ENCODE data around the gene ARHGEF16. TPM values are rescaled to one million over a fixed set of nuclear protein-coding genes. Genes with fewer than 3 reads are reported as not detected.

ARHGEF16 gene
- total RNA-seq, 1 experiment from 2014 or later = not detected

- Histone ChIP-seq H3K27ac (ENCODE audit: low read length) (no peak overlapping the region), H3K4me2 (ENCODE audit: low read depth, low read length, poor library complexity, severe bottlenecking) (no peak overlapping the region), H3K36me3 (ENCODE audit: insufficient read depth, low read length) (no peaks in the 10 kb centered on the region), H3K9me2 (replicated peaks; ENCODE audit: insufficient read depth, low read length) (no peaks in the 10 kb centered on the region), H3K79me2 (ENCODE audit: low read length) (no peaks in the 10 kb centered on the region), H2AFZ (ENCODE audit: low read length) (no peak overlapping the region), H3K4me1 (ENCODE audit: low read length) (no peaks in the 10 kb centered on the region), H4K20me1 (ENCODE audit: insufficient read depth, low read depth, low read length) (no peaks in the 10 kb centered on the region), H3K4me3 (ENCODE audit: low read length) (no peak overlapping the region), H3K9ac (ENCODE audit: low read length) (no peak overlapping the region), H3K27me3 (ENCODE audit: low read length) (no peaks in the 10 kb centered on the region), H3K9me3 (ENCODE audit: low read length) (no peaks in the 10 kb centered on the region)
- no peak for DNase-seq
These were observed 10.2 kb downstream of the ARHGEF16 start for GRCh38 chr1:3464649-3465025.

GRCh38 chr1:3465091-3465934 is 10.8 kb downstream of the ARHGEF16 start:
- H3K4me3 ChIP-seq (ENCODE audit: low read length) = no peak overlapping the region

GRCh38 chr1:3465935-3466321 is 11.5 kb downstream of the ARHGEF16 start:
- Histone ChIP-seq H3K4me1 (ENCODE audit: low read length) (no peaks in the 10 kb centered on the region), H3K36me3 (ENCODE audit: insufficient read depth, low read length) (no peaks in the 10 kb centered on the region), H4K20me1 (ENCODE audit: insufficient read depth, low read depth, low read length) (no peaks in the 10 kb centered on the region), H3K9ac (ENCODE audit: low read length) (no peak overlapping the region), H3K4me2 (ENCODE audit: low read depth, low read length, poor library complexity, severe bottlenecking) (no peak overlapping the region), H3K9me2 (replicated peaks; ENCODE audit: insufficient read depth, low read length) (no peaks in the 10 kb centered on the region), H3K27ac (ENCODE audit: low read length) (no peak overlapping the region), H2AFZ (ENCODE audit: low read length) (no peak overlapping the region), H3K4me3 (ENCODE audit: low read length) (no peak overlapping the region), H3K79me2 (ENCODE audit: low read length) (no peaks in the 10 kb centered on the region), H3K9me3 (ENCODE audit: low read length) (no peaks in the 10 kb centered on the region), H3K27me3 (ENCODE audit: low read length) (no peaks in the 10 kb centered on the region)
- no peak for DNase-seq

More at GRCh38 chr1:3465091-3465934, 10.8 kb downstream of the ARHGEF16 start:
- Histone ChIP-seq H3K9me2 (replicated peaks; ENCODE audit: insufficient read depth, low read length) (no peaks in the 10 kb centered on the region), H3K36me3 (ENCODE audit: insufficient read depth, low read length) (no peaks in the 10 kb centered on the region), H3K79me2 (ENCODE audit: low read length) (no peaks in the 10 kb centered on the region), H3K9me3 (ENCODE audit: low read length) (no peaks in the 10 kb centered on the region), H3K27ac (ENCODE audit: low read length) (no peak overlapping the region), H4K20me1 (ENCODE audit: insufficient read depth, low read depth, low read length) (no peaks in the 10 kb centered on the region), H3K9ac (ENCODE audit: low read length) (no peak overlapping the region), H3K4me2 (ENCODE audit: low read depth, low read length, poor library complexity, severe bottlenecking) (no peak overlapping the region), H3K4me1 (ENCODE audit: low read length) (no peaks in the 10 kb centered on the region), H3K27me3 (ENCODE audit: low read length) (no peaks in the 10 kb centered on the region), H2AFZ (ENCODE audit: low read length) (no peak overlapping the region)
- DNase-seq = no peak

- DNase-seq = no peak
- Histone ChIP-seq H3K27ac (ENCODE audit: low read length) (no peak overlapping the region), H3K9me2 (replicated peaks; ENCODE audit: insufficient read depth, low read length) (no peaks in the 10 kb centered on the region), H3K9me3 (ENCODE audit: low read length) (no peaks in the 10 kb centered on the region), H3K27me3 (ENCODE audit: low read length) (no peaks in the 10 kb centered on the region), H4K20me1 (ENCODE audit: insufficient read depth, low read depth, low read length) (no peaks in the 10 kb centered on the region), H3K4me2 (ENCODE audit: low read depth, low read length, poor library complexity, severe bottlenecking) (no peak overlapping the region), H2AFZ (ENCODE audit: low read length) (no peak overlapping the region), H3K36me3 (ENCODE audit: insufficient read depth, low read length) (no peaks in the 10 kb centered on the region), H3K79me2 (ENCODE audit: low read length) (no peaks in the 10 kb centered on the region), H3K9ac (ENCODE audit: low read length) (no peak overlapping the region), H3K4me1 (ENCODE audit: low read length) (no peaks in the 10 kb centered on the region), H3K4me3 (ENCODE audit: low read length) (no peak overlapping the region)
These were observed 12.1 kb downstream of the ARHGEF16 start for GRCh38 chr1:3466366-3467075.

- H3K9me3 ChIP-seq (ENCODE audit: low read length) = no peaks in the 10 kb centered on the region
- no peaks in the 10 kb centered on the region for H3K4me1 ChIP-seq (ENCODE audit: low read length)
- no peak overlapping the region for H3K27ac ChIP-seq (ENCODE audit: low read length)
- H3K79me2 ChIP-seq (ENCODE audit: low read length) = no peaks in the 10 kb centered on the region
- H3K27me3 ChIP-seq (ENCODE audit: low read length) = no peaks in the 10 kb centered on the region
- H4K20me1 ChIP-seq (ENCODE audit: insufficient read depth, low read depth, low read length) = no peaks in the 10 kb centered on the region
- no peak overlapping the region for H2AFZ ChIP-seq (ENCODE audit: low read length)
- no peak overlapping the region for H3K4me3 ChIP-seq (ENCODE audit: low read length)
- no peak for DNase-seq
- H3K9ac ChIP-seq (ENCODE audit: low read length) = no peak overlapping the region
- no peaks in the 10 kb centered on the region for H3K9me2 ChIP-seq (replicated peaks; ENCODE audit: insufficient read depth, low read length)
- no peak overlapping the region for H3K4me2 ChIP-seq (ENCODE audit: low read depth, low read length, poor library complexity, severe bottlenecking)
- no peaks in the 10 kb centered on the region for H3K36me3 ChIP-seq (ENCODE audit: insufficient read depth, low read length)
These were observed 12.9 kb downstream of the ARHGEF16 start for GRCh38 chr1:3467096-3468036.

GRCh38 chr1:3468236-3469103 is 14.0 kb downstream of the ARHGEF16 start:
- Histone ChIP-seq H3K4me1 (ENCODE audit: low read length) (no peaks in the 10 kb centered on the region), H3K27me3 (ENCODE audit: low read length) (no peaks in the 10 kb centered on the region), H2AFZ (ENCODE audit: low read length) (no peak overlapping the region), H3K79me2 (ENCODE audit: low read length) (no peaks in the 10 kb centered on the region), H3K9ac (ENCODE audit: low read length) (no peak overlapping the region), H3K9me2 (replicated peaks; ENCODE audit: insufficient read depth, low read length) (no peaks in the 10 kb centered on the region), H3K27ac (ENCODE audit: low read length) (no peak overlapping the region), H4K20me1 (ENCODE audit: insufficient read depth, low read depth, low read length) (no peaks in the 10 kb centered on the region), H3K4me3 (ENCODE audit: low read length) (no peak overlapping the region), H3K9me3 (ENCODE audit: low read length) (no peaks in the 10 kb centered on the region), H3K4me2 (ENCODE audit: low read depth, low read length, poor library complexity, severe bottlenecking) (no peak overlapping the region), H3K36me3 (ENCODE audit: insufficient read depth, low read length) (no peaks in the 10 kb centered on the region)
- no peak for DNase-seq

GRCh38 chr1:3469104-3469848 is 14.8 kb downstream of the ARHGEF16 start:
- Histone ChIP-seq H3K36me3 (ENCODE audit: insufficient read depth, low read length) (no peaks in the 10 kb centered on the region), H3K27ac (ENCODE audit: low read length) (no peak overlapping the region), H2AFZ (ENCODE audit: low read length) (no peak overlapping the region), H3K27me3 (ENCODE audit: low read length) (no peaks in the 10 kb centered on the region), H3K9me3 (ENCODE audit: low read length) (no peaks in the 10 kb centered on the region), H3K4me1 (ENCODE audit: low read length) (no peaks in the 10 kb centered on the region), H3K9me2 (replicated peaks; ENCODE audit: insufficient read depth, low read length) (no peaks in the 10 kb centered on the region), H3K79me2 (ENCODE audit: low read length) (no peaks in the 10 kb centered on the region), H3K4me3 (ENCODE audit: low read length) (no peak overlapping the region), H3K4me2 (ENCODE audit: low read depth, low read length, poor library complexity, severe bottlenecking) (no peak overlapping the region), H3K9ac (ENCODE audit: low read length) (no peak overlapping the region), H4K20me1 (ENCODE audit: insufficient read depth, low read depth, low read length) (no peaks in the 10 kb centered on the region)
- DNase-seq = no peak

Measured in Karpas-422 (cell line).